Right ventricle myocardium superior (tissue), 1 donor: Measurements from ENCODE around the gene PVALEF. TPM values are rescaled to one million over a fixed set of nuclear protein-coding genes. Genes with fewer than 3 reads are reported as not detected.

Experiments
- ATAC-seq: fragments of 200-7000 bp; cut with Tn5 transposase; one replicate; pipeline ENCODE4 v1.9.1; 2020; ENCODE audit warnings: mild to moderate bottlenecking; ENCODE audit not compliant: poor library complexity
- DNase-seq: peaks from one replicate; pipeline ENCODE4 v3.0.0-alpha.2; 2020
- intact Hi-C: fragments of 100-400 bp; cut with DNase I; formaldehyde crosslinking; loops from one replicate; pipeline ENCODE4 v1.11.2; 2022
- total RNA-seq: library from RNA; stranded (reverse); fragmentation: NEBNext Ultra II Directional; extraction: Animal tissue kit (Norgen Biotek cat#: 25700); gene quantifications from one replicate; pipeline ENCODE4 v1.2.1, GENCODE V29; 2021
- donor health status: DM: no; HTN: yes; CAD: no; lungs with severe emphysema.

Gene PVALEF
- total RNA-seq, 1 donor from 2014 or later, result not detected

GRCh38 chr17:81171941-81172340, 6.6 kb downstream of the PVALEF start:
- ATAC-seq (no peak), DNase-seq (no peak)
- intact Hi-C loops, result no loop called here

- no peak for DNase-seq
- no peak for ATAC-seq
- intact Hi-C loops, result no loop called here
These were observed 7.9 kb downstream of the PVALEF start for GRCh38 chr17:81173052-81173761.

- intact Hi-C loops, result no loop called here
- ATAC-seq (no peak), DNase-seq (no peak)
These were observed 8.5 kb downstream of the PVALEF start for GRCh38 chr17:81173762-81174155.

- DNase-seq (no peak), ATAC-seq (no peak)
- intact Hi-C loops, result no loop called here
These were observed 11.4 kb downstream of the PVALEF start for GRCh38 chr17:81176666-81177065.

DNA sequence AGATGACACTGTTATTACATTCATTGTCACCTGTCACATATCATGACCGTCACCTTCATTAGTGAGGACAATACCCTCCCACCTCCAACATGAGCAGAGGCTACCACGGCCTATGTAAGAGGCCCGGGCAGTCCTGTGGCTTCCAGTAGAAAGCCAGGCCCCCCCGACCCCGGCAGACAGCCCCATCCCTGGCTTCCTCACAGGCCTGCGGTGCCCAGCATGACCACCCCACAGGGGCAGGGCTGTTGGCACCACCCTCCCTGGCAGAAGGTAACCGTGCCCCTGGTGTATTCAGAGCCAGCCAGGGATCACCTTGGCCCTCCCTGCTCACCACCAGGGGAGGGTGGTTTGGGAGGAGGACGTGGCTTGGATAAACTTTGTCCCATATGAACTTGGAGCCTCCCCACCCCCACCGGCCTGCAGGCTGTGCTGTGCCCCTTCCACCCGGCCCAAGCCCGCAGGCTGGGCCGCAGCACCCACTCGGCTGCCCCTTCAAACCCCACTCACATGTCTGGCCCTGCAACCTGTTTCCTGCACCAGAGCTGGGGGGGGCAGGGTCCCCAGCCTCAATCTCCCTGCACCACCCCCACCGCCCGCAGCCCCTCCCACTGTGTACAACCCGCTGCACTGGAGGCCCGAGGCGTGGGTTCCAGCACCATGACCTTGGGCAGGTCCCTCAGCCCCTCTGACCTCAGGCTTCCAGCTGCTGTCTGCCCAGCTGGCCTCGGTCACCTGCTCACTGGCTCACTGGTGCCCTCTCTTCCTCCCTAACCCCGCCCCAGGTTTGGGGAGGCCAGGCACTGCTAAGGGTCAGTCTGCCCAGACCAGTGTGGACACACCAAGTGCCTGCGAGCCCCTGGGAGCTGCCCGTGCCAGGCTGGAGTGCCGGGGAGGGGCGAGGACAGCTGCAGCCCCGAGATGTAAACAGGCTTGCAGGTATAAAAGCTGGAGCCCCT, 13.1 kb downstream of the PVALEF start:
- intact Hi-C loops, result no loop called here
- DNase-seq (no peak), ATAC-seq (no peak)

GRCh38 chr17:81179220-81179619, 13.9 kb downstream of the PVALEF start:
- intact Hi-C loops, result no loop called here
- ATAC-seq (no peak), DNase-seq (no peak)

DNA sequence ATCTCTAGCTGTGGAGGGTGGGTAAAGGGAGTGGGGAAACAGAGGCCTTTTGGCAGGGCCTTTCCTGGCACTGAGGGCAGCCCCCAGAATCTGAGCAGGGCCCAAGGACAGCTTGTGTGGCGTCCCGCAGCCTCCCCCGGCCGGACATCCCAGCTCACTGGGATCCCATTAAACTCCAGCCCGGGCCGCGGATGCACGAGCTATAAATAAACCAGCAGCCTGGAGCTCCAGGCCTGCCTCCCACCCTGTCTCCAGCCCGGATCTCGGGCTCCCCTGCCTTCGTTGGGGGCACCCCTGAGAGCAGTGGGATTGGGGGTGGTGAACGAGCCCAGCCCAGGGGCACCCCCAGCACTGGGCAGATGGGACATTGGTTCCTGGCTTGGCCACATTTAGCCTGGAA, 14.6 kb downstream of the PVALEF start:
- intact Hi-C loops, result no loop called here

GRCh38 chr17:81180836-81181810, 15.8 kb downstream of the PVALEF start:
- intact Hi-C loops, result no loop called here
- DNase-seq, result no peak
- no peak for ATAC-seq

More for the DNA sequence above, 14.6 kb downstream of the PVALEF start:
- ATAC-seq (no peak), DNase-seq (no peak)

GRCh38 chr17:81181811-81182185, 16.5 kb downstream of the PVALEF start:
- intact Hi-C loops, result no loop called here
- ATAC-seq, result no peak

GRCh38 chr17:81182596-81182995, 17.3 kb downstream of the PVALEF start:
- ATAC-seq (no peak), DNase-seq (no peak)

More at GRCh38 chr17:81181811-81182185, 16.5 kb downstream of the PVALEF start:
- no peak for DNase-seq

DNA sequence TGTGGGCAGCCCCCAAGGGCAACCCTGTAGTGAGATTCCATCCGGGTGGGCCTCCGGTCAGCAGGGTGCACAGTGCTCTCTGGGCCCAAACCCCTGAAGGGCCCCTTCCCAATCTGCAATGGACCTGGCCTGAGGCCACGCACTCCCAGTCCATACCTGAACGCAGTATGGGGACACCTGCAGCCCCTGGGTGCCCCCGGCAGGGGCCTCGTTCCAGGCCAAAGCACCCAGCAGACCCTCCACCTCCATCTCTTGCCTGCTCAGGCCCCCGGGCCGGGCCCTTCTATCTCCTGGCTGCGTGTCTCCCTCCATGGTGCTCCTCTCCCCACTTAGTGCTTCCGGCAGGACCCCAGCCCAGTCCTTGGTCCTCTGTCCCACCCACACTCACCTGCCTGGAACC, 18.0 kb downstream of the PVALEF start:
- intact Hi-C loops, result no loop called here
- ATAC-seq (no peak), DNase-seq (no peak)

More at GRCh38 chr17:81182596-81182995, 17.3 kb downstream of the PVALEF start:
- intact Hi-C loops, result no loop called here

GRCh38 chr17:81183807-81184206, 18.5 kb downstream of the PVALEF start:
- intact Hi-C loops, result no loop called here
- no peak for ATAC-seq
- DNase-seq, result no peak

- intact Hi-C loops, result no loop called here
- no peak for ATAC-seq
These were observed 19.2 kb downstream of the PVALEF start for GRCh38 chr17:81184555-81184954.

GRCh38 chr17:81186203-81186602, 20.9 kb downstream of the PVALEF start:
- ATAC-seq, result no peak
- intact Hi-C loops, result loop anchor here (5.0 kb wide), 1 partner anchor 39 kb away; no protein-coding TSS in a partner anchor
- DNase-seq, result no peak

More at GRCh38 chr17:81184555-81184954, 19.2 kb downstream of the PVALEF start:
- DNase-seq, result no peak

- intact Hi-C loops, result loop anchor here (5.0 kb wide), 1 partner anchor 40 kb away; no protein-coding TSS in a partner anchor
- DNase-seq (no peak), ATAC-seq (no peak)
These were observed 21.8 kb downstream of the PVALEF start for GRCh38 chr17:81187120-81187519.

DNA sequence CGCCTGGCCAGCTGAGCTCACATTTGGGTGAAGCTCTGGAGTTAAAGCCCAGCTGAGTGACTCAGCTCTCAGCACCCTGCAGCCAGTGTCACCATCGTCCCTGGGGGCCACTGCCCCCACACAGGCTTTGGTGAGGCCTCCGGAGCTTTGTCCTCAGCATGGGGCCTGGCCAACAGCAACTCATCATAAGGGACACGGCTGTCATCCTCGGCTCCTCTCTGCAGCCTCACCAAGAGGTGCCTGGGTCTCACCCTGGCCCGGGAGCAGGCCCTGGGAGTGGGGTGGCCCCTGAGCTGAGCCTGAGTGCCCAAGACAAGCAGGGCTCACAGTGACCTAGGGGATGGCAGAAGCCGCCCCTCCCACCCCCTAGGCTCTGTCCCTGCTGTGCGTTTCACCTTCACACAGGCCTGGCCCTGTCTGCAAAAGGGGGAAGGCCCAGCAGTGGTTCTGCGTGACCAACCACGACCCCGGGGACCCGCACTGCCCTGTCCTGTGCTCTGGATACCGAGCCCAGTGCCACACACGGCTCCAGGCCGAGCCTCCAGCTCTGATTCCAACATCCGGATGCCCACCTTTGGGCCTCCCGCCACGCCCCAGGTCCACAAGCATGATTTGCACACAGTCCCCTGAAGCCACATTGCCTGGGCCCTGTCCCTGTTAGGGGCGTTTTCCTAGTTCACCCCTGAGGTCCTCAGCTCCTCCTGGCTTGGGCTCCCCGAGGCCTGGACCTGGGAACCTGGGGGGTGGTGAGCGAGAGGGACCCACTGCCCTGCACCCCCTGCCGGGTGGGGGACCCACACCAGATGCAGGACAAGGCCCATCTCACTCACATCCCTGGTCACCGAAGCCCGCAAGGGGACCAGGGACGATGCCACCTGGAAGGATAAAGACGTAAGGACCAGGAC, 22.5 kb downstream of the PVALEF start:
- intact Hi-C loops, result loop anchor here (5.0 kb wide), 1 partner anchor 41 kb away; no protein-coding TSS in a partner anchor
- ATAC-seq (no peak), DNase-seq (no peak)

- intact Hi-C loops, result loop anchor here (5.0 kb wide), 1 partner anchor 41 kb away; no protein-coding TSS in a partner anchor
- no peak for ATAC-seq
- no peak for DNase-seq
These were observed 23.2 kb downstream of the PVALEF start for GRCh38 chr17:81188491-81188840.
